Skeletal muscle cell (primary cell): Measurements from ENCODE around the gene NAPB.
"Not testable (repeated sequence)": the region's sequence is repeated elsewhere in the genome, so short reads cannot be mapped to it uniquely, and the experiment has no call there.

ENCODE experiments used
- DNase-seq: peaks from one replicate; pipeline ENCODE4 v3.0.0-alpha.2; 2010; ENCODE audit warnings: low read depth
- H3K4me3 ChIP-seq: 2 replicates; pipeline ENCODE4 v1.5.1; 2011; ENCODE audit warnings: low read depth, mild to moderate bottlenecking, control low read depth, low read length, moderate library complexity

Gene NAPB

DNA sequence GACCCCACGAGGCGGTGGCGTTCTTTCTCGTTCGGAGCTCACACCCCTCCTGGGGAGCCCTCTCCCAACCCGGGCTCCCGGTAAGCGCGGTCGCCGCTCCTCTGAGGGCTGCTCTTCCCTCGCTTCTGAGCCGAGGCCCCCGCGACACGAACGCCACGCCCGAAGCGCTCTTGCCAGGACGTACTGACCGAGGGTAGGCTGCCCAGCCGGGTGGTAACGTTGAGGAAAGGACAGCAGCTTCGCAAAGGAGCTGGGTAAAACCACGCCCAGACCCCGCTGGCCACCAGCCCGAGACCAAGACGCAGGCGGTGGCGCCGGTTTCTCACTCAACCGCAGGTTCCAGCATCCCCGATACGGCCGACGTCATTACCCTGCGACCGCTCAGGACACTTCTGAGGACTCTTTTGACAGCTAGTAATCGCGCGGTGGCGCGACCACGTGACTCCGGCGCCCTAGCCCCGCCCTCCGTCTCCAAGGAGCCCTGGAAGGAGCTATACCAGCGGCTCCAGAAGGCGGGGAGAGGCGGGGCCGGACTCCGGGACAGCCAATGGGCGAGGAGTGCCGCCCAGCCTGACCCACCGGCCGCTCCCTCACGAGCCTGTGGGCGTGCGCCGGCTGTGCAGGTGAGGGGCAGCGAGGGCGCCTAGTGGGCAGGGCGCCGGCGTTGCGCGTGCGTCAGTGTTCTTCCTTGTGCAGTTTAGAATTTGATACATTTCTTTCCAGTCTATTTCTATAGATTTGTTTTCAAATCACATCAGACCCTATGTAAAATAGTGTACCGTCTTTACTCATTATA is 63.3 kb downstream of the NAPB start:
- DNase-seq, result peak; percentile 99
- H3K4me3 ChIP-seq, result peak overlapping the region; percentile 73

GRCh38 chr20:23356203-23356602 is 65.1 kb downstream of the NAPB start:
- no peak for DNase-seq
- no peak overlapping the region for H3K4me3 ChIP-seq

- peak overlapping the region; percentile 95 for H3K4me3 ChIP-seq
- DNase-seq, result no peak
Observed at GRCh38 chr20:23350904-23351838, 70.1 kb downstream of the NAPB start.

GRCh38 chr20:23350196-23350903 is 70.9 kb downstream of the NAPB start, which contains the start of gene NXT1:
TSS of gene NXT1 (plus strand) at chr20:23350791. CDS start at chr20:23354042, 3,251 bp downstream.
- DNase-seq, result peak; percentile 97
- H3K4me3 ChIP-seq, result peak within 1 kb of the TSS; percentile 95

GRCh38 chr20:23349338-23350195 is 71.7 kb downstream of the NAPB start:
- peak overlapping the region; percentile 95 for H3K4me3 ChIP-seq
- no peak for DNase-seq

- not testable (repeated sequence) for H3K4me3 ChIP-seq, DNase-seq
Observed at GRCh38 chr20:23348510-23348909, 72.8 kb downstream of the NAPB start.

DNA sequence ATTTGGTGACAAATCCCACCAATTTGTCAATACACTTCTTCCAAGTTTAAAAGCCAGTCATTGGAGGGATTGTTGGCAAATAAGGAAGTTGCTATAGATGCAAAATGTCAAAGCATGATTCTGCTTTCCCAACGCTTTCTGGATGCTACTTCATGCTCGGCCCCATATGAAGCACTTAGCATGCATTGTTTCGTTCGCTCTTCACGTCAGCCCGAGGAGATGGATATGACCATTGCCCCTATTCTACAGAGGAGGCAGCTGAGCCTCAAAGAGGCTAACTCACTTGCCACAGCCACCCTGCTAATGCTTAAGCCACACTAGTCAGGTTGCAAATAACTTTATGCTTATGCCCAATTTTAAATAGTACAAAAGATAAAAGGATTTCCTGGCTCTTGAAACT is 73.5 kb downstream of the NAPB start:
- DNase-seq, result no peak
- no peak overlapping the region for H3K4me3 ChIP-seq

GRCh38 chr20:23346002-23346401 is 75.3 kb downstream of the NAPB start:
- no peak for DNase-seq
- no peak overlapping the region for H3K4me3 ChIP-seq

DNA sequence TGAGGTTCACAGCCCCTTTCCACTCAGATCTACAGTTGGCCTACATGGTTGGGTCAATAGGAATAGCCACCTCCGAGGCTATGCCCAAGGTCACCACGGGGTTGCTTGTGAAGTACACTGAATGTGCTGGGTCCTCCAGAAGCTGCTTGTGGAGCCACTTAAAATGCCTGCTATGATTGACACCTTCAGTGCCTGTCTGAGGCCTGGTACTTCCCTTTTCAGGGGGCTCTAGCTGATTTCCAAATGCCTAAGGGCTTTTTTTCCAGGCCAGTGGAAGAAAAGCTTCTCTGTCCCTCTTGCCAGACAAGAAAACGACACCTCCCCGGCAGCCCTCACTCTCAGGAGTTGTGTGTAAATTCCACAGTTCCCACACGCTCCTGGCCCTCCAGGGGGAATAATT is 77.0 kb downstream of the NAPB start:
- H3K4me3 ChIP-seq, result no peak overlapping the region
- no peak for DNase-seq

GRCh38 chr20:23343590-23343989 is 77.7 kb downstream of the NAPB start:
- no peak overlapping the region for H3K4me3 ChIP-seq
- no peak for DNase-seq

- DNase-seq, result no peak
- no peak overlapping the region for H3K4me3 ChIP-seq
Observed at GRCh38 chr20:23341073-23341472, 80.2 kb downstream of the NAPB start.

DNA sequence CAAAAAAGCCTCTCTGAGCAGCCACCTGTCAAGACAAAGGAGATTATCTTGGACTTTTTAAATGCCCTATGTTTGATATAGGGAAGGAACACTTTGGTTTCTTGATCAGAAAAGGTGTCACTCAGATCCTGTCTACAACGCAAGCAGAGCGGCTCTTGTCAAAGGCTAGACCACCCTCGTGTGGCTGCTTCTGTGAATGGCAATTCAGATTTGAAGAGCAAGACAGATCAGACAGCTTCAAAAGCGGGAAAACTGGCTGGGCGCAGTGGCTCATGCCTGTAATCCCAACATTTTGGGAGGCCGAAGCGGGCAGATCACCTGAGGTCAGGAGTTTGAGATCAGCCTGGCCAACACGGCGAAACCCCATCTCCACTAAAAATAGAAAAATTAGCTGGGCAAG is 80.8 kb downstream of the NAPB start:
- no peak for DNase-seq
- no peak overlapping the region for H3K4me3 ChIP-seq

GRCh38 chr20:23339986-23340385 is 81.3 kb downstream of the NAPB start:
- no peak overlapping the region for H3K4me3 ChIP-seq

DNA sequence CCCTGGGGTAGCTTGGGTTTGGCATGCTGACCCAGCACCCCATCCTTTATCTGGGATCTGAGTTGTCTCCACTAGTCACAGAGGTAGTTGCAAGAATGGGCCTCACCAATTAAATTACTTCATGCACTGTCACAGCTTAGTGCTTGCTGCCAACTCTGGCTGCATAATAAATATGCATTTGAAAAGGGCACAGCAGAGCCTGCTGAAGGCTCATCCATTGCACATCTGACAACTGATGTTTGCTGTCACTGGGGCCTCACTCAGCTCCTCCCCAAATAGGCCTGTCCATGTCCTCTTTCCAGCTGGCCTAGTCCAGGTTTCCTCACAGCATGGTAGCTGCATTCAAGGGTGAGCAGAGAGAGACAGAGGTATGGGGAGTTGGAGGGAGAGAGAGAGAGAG is 84.0 kb downstream of the NAPB start:
- DNase-seq, result no peak
- no peak overlapping the region for H3K4me3 ChIP-seq

More at GRCh38 chr20:23339986-23340385, 81.3 kb downstream of the NAPB start:
- no peak for DNase-seq

DNA sequence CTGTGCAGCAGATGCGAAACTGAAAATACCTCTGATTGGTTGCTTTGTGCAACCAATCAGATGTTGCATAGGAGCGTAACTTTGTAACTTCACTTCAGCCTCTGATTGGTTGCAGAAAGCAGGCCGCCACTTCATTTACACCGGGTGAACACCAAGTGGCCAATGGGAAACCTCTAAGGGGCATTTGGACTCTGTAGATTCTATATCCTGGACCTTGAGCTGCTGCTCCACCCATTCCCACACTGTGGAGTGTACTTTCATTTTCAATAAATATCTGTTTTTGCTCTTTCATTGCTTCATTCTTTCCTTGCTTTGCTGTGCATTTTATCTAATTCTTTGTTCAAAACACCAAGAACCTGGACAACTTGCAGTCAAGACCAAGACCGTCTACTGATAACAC is 84.8 kb downstream of the NAPB start:
- no peak overlapping the region for H3K4me3 ChIP-seq
- DNase-seq, result no peak

- no peak overlapping the region for H3K4me3 ChIP-seq
- no peak for DNase-seq
Observed at GRCh38 chr20:23335521-23335920, 85.8 kb downstream of the NAPB start.

GRCh38 chr20:23334111-23334510 is 87.2 kb downstream of the NAPB start:
- DNase-seq, result no peak
- H3K4me3 ChIP-seq, result no peak overlapping the region

GRCh38 chr20:23332467-23332866 is 88.8 kb downstream of the NAPB start:
- H3K4me3 ChIP-seq, result no peak overlapping the region
- DNase-seq, result no peak
